ENCODE data around the gene GEMIN4.
"Not testable (repeated sequence)": the region's sequence is repeated elsewhere in the genome, so short reads cannot be mapped to it uniquely, and the experiment has no call there.

Gene GEMIN4

DNA sequence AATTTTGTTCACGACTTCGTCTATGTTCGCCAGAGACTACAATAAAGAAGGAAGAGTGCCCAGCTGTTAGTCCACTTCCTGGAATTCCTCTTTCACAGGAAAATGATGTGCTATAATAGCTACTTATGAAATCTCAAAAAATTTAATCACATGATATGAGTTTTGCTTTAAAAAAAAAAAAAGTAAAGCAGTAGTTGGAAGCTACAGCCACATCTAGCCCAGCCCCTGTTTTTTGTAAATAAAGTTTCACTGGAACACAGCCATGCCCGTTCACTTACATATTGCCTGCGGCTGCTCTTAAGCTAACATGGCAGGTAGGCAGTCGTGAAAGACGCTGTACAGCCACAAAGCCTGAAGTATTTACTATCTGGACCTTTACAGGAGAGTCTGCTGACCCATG is 52.7 kb downstream of the GEMIN4 start:
- DNase-seq (ENCODE audit: low read depth) = no peak
- TF ChIP-seq, protein P1, sequence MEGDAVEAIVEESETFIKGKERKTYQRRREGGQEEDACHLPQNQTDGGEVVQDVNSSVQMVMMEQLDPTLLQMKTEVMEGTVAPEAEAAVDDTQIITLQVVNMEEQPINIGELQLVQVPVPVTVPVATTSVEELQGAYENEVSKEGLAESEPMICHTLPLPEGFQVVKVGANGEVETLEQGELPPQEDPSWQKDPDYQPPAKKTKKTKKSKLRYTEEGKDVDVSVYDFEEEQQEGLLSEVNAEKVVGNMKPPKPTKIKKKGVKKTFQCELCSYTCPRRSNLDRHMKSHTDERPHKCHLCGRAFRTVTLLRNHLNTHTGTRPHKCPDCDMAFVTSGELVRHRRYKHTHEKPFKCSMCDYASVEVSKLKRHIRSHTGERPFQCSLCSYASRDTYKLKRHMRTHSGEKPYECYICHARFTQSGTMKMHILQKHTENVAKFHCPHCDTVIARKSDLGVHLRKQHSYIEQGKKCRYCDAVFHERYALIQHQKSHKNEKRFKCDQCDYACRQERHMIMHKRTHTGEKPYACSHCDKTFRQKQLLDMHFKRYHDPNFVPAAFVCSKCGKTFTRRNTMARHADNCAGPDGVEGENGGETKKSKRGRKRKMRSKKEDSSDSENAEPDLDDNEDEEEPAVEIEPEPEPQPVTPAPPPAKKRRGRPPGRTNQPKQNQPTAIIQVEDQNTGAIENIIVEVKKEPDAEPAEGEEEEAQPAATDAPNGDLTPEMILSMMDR (IDR thresholded peaks at IDR 0.05; ENCODE audit: insufficient read depth, low read depth, low read length, missing control alignments) = no peak
- no peak overlapping the region for H3K4me3 ChIP-seq (ENCODE audit: low read length)

DNA sequence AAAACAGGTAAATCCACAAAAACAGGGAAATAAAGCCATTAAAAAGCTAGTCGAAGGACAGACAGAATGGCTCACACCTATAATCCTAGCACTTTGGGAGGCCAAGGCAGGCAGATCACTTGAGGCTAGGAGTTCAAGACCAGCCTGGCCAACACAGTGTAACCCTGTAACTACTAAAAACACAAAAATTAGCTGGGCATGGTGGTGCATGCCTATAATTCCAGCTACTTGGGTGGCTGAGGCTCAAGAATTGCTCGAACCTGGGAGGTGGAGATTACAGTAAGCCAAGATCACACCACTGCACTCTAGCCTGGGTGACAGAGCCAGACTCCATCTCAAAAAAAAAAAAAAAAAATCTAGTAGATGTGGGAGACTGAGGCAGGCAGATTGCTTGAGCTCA is 54.0 kb downstream of the GEMIN4 start:
- H3K4me3 ChIP-seq (ENCODE audit: low read length); DNase-seq (ENCODE audit: low read depth): not testable (repeated sequence)

DNA sequence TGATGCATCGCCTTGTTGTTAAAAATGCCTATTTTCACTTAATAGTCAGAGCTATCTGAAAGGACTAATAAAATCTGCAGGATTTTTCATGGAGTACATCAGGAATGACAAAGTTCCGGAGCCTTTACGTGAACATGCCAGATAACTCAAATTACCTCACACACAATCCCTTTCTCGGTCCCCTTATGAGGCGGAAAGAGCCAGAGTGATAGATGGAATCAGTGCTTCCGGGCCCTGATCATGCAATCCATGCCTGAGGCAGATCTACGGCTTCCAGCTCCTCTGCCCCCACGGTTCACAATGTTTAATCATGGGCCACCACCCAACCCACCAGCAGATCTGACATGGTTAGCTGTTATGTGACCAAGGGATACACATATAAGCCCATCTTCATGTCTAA is 54.4 kb downstream of the GEMIN4 start:
- H3K4me3 ChIP-seq (ENCODE audit: low read length) = no peak overlapping the region
- no peak for DNase-seq (ENCODE audit: low read depth)
- TF ChIP-seq, protein P1 (IDR thresholded peaks at IDR 0.05; ENCODE audit: insufficient read depth, low read depth, low read length, missing control alignments) = no peak

DNA sequence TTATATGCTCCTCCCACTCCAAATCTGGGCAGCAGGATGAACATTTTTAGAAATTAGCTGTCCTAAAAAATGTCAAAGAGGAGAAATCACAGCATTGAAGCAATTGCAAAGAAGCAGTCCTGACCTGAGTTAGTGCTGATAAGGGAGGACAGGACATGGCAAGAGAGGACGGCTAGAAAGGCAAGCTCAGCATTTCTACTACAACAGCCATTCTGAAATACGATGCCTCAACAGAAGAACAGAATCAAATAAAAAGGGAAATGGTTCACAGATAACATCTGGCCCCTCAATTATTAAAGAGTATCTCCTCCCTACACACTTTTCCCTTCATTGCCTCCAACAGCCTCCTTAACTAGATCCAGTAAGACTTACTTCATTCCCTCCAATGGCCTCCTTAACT is 55.7 kb downstream of the GEMIN4 start:
- TF ChIP-seq, protein P1 (IDR thresholded peaks at IDR 0.05; ENCODE audit: insufficient read depth, low read depth, low read length, missing control alignments) = no peak
- H3K4me3 ChIP-seq (ENCODE audit: low read length) = no peak overlapping the region
- DNase-seq (ENCODE audit: low read depth) = no peak

Data from epithelial cell of esophagus (primary cell).